GM18907 (cell line): ENCODE measurements around the gene SULF2.

Source experiments
- ATAC-seq: cut with Tn5 transposase; IDR thresholded peaks from one replicate; pipeline ENCODE4 v1.9.1; 2021; ENCODE audit warnings: mild to moderate bottlenecking, moderate library complexity; ENCODE audit not compliant: unreplicated experiment

The SULF2 gene

DNA sequence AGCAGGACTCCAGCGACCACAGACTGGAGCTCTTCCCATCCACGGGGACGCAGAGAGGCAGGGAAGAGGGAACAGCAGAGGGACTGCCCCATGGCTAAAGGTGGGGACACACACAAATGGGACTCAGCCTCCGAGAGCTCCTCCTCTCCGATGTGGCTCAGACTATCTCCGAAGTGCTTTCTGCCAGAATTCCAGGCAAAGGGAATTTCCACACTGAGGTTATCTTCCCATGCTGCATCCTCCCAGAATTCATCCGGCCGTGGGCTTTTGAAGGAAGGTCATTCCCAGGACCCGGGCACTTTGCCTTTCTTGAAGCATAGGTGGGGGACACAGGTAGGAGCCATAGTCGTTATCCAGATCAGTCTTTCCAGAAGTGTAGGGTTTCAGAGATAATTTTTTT is 67.9 kb downstream of the SULF2 start:
- no peak for ATAC-seq

- ATAC-seq: no peak
These were observed 71.3 kb downstream of the SULF2 start for GRCh38 chr20:47713878-47714450.

- ATAC-seq: no peak
These were observed 72.1 kb downstream of the SULF2 start for GRCh38 chr20:47713163-47713562.

DNA sequence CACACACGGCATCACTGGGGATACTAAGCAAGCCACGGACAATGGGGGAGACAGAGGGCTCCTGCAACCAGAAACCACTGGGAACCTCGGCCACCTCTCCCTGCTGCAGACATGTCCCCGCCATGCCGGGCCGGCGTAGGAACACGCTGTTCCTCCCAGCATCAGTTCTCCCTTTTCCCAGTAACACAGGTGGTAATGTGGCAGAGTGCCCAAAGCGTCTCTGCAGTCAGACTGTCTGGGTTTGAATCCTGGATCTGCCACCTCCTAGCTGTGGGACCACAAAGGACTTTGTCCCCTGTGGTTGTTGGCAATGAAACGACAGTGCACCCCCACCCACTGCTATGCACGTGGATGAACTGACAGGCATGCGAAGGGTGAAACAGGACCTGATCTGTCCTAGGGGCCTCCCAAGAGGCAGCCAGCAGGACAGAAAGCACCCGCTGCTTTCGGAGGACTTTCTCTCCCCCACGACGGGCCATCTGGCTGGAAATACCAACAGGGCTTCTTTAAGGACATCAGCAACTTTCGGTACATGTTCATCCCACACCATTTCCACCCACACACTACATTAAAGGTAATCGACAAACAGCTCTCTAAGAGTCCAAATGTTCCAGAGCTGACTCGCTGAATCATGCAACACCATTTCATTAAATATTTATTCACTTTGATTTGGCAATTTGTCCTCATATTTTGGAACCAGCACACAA is 74.1 kb downstream of the SULF2 start:
- no peak for ATAC-seq

DNA sequence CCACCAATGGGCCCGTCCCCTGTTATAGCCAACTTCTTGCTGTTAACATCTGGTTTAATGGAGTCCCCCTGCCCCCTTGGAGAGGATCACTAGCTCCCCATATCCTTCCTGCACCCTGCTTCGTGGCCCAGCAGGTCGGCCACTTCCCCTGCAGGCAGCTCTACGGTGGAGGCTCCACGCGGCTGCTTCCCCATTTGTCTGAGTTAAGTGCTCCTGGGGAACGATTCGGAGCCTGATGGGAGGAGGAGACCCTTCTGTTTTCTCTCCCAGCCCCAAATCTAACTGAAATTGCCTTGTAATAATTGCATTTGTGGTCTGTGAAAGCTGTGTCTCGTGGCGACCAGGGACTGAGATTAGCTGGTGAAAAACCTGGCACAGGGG is 74.6 kb downstream of the SULF2 start:
- ATAC-seq: no peak

- ATAC-seq: no peak
These were observed 76.1 kb downstream of the SULF2 start for GRCh38 chr20:47708953-47709833.

GRCh38 chr20:47708140-47708807 is 77.0 kb downstream of the SULF2 start:
- no peak for ATAC-seq

DNA sequence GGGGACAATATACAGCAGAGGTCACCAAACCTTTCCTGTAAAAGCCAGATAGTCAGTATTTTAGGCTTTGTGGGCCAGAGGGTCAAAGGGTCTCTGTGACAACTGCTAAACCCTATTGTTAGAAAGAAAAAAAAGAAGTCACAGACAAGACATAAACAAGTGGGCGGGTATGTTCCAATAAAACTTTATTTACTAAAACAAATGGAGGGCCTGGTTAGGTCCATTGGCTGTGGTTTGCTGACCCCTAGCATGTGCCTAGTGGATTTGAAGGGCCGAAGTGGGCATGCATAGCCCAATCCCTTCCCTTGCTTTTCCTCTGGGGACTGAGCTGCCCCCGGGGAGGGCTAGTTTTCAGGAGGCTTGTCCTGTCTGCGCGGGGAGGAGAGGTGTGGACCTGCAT is 78.9 kb downstream of the SULF2 start:
- ATAC-seq: no peak

- no peak for ATAC-seq
These were observed 79.8 kb downstream of the SULF2 start for GRCh38 chr20:47705497-47705856.

DNA sequence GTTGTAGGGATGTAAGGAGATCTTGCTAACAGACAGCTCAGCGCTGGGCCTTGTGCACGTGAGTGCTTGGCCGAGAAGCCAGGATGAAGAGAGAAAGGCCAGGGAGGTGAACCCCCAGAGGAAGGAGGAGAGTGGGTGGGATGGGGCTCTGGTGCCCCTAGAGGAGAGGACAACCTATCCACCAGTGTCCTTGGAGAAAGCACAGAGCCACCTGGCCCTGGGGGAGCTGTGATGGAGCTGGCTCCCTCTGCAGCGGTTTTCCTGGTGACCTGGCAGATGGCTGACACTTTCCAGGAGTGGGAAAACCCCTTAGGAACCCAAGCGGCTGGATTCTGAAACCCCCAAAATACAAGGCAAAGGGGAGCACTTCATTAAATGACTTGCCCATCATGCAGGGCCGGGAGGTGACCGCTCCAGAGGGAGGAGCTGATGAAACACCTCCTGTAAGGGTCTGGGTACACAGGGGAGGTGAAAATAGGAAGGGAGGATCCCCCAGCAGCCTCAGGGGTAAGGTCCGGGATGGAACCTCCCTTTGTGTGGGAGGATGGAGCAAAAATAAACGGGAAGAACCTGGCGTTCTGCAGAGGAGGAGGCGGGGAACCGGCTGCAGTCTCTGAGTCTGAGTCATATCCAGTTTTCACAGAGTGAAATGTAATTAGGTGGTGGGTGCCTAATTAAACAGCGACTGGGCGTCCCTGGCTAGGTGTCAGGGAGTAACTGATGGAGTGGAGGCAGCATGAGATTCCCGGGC is 80.4 kb downstream of the SULF2 start:
- no peak for ATAC-seq

- ATAC-seq: no peak
These were observed 81.5 kb downstream of the SULF2 start for GRCh38 chr20:47703748-47704147.

GRCh38 chr20:47701612-47702011 is 83.7 kb downstream of the SULF2 start:
- ATAC-seq: no peak

DNA sequence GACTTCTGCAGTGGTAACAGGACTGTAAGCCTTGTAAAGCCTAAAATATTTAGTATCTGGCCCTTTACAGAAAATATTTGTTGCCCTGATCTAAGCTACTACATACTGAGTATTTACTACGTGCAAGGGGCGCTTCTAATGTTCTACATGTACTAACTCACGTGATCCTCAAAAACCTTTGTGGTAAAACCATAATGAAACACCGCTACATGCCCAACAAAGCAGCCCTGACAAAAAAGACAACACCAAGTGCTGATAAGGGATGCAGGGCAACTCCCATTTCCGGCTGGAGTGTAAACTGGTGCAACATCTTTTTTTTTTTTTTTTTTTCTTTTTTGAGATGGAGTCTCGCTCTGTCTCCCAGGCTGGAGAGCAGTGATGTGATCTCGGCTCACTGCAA is 85.0 kb downstream of the SULF2 start:
- ATAC-seq: no peak

GRCh38 chr20:47699818-47700217 is 85.5 kb downstream of the SULF2 start:
- ATAC-seq: no peak

GRCh38 chr20:47698142-47698541 is 87.1 kb downstream of the SULF2 start:
- no peak for ATAC-seq

- ATAC-seq: no peak
These were observed 88.4 kb downstream of the SULF2 start for GRCh38 chr20:47696856-47697255.

DNA sequence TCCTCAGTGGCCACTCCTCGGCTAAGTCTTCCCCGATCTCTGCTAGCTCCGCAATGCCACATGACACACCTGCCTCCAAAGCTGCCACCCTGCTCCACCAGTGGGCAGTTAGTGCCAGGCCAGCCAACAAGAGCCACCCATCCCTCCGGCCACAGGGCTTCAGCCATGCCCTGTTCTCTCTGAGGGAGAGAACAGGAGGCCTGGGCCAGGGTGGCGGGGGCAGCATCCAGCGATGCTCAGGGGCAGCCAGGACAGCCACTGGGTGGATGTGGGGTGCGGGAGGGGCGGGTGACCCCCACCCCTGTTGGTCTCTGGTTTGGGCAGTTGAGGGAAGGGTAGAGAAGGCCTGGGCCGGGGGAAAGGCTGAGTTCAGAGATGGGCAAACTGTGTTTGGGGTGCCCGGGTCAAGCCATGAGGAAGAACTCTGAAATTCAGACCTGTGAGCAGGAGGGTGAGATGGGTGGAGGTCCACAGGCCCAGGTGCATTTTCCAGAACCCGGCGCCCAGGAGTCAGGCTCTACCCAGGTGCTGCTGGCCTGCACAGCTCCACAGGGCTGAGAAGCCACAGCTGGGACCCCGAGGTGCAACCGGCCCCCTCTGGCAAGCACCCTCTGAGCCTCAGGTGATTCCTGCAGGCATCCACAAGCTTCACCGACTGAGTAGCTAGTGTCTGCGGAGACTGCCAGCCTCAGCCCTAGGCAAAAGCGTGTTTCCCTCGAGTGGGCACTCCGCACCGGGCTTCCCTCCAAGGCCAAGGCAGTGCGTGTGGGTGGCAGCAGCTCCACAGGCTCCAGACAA is 91.1 kb downstream of the SULF2 start:
- no peak for ATAC-seq

DNA sequence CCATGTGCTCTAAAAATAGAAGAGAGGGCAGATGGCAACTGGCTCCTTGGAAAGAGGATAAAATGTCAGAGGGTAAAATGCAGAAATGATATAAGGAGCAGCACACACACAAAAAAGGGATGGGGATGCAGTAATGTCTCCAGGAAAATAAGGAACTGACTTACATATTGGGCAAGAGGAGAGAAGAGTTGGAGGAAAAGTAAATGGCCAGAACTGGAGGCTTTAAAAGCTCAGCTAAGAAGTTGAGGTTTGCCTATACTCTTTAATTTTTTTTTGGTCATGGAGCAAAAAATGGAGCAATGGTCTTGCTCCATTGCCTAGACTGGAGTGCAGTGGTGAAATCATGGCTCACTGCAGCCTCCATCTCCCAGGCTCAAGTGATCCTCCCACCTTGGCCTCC is 93.7 kb downstream of the SULF2 start:
- ATAC-seq: no peak

DNA sequence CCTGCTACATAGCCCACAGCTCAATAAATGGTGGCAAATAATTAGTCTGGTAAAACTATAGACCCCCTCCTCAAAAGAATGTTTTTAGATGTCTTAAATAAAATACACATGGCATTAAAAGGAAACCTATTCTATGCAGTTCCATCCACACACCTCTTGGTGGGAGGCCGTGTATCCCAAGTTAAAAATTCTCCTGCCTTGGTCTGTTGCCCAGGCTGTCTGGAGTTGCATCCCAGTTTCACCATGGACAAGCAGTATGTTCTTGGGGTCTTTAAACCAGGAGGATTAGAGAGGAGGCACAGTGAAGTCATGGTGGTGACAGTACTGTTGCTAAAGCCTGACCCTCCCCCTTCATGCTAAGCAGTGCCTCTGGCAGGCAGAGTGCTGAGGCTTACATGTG is 95.5 kb downstream of the SULF2 start:
- no peak for ATAC-seq
